ENCODE data around the gene CDK14.

DNA sequence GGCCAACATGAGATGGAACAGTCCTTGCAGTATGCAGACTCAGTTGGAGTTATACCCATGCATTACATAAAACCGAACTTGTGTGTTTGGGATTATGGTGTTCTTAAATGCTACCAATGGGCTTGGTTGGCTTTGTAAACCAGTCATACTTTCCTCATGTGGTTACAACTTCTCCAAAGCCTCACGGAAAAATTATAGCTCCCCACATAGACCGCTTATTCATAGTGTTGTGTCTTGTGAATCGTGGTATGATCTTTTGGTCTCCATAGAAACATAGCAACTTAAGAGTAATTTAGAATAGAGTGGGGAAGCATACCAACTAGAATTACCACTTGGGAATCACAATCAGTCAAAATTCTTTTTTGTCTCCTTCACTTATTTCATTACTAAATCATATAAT is 555.8 kb downstream of the CDK14 start:
- TF ChIP-seq POLR2A (IDR thresholded peaks at IDR 0.05) = no peak
- TF ChIP-seq CTCF (IDR thresholded peaks at IDR 0.05) = no peak
